Measurements from ENCODE around the gene SOX10. TPM values are rescaled to one million over a fixed set of nuclear protein-coding genes. Genes with fewer than 3 reads are reported as not detected.

Gene SOX10
- total RNA-seq, 1 donor from 2014 or later: 1.2 TPM

DNA sequence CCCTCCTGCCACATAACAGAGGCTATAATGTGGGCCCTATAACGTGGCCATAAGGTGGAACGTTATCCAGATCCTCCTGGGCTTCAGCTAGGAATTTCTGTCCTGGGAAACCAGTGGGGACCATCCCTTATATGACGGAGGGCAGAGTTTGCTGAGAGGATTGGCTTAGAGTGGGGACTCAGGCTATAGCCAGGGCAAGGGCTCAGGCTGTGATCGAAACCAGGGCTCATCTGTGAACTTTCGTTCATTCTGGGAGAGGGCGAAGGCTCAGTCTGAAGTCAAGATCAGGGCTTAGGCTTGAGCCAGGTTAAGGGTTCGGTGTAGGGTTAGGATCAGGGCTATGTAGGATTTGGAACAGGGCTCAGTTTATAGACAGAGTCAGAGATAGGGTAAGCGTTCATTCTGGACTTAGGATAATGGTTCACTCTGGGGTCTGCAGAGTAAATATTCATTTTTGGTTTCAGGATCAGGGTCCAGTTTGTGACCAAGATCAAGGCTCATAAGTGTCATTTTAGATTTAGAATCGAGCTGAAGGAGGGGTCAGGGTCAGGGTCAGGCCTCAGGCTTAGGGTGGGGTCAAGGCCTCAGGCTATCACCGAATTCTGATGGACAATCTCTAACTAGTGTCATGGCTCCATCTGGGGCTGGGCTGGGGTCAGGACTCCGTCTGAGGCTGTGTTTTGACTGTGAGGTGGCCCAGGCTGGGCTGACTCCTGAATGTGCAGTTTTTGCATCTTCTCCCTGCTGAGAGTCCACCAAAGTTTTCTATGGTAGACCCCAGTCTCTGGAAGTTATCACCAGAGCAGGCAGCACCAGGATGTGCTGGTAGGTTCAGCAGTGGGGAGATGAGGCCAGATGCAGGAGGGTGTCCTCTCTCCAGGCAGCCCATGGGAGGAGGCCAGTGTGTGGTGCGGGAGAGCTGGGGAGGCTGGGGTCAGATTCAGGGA is 33.9 kb upstream of the SOX10 start:
- H3K27ac ChIP-seq (replicated peaks): peak overlapping the region; percentile 71
- intact Hi-C loops (cut with micrococcal nuclease): no loop called here
- H3K27me3 ChIP-seq (ENCODE audit: low read depth): no peaks in the 10 kb centered on the region
- no peak for DNase-seq
- no peaks in the 10 kb centered on the region for H3K9me3 ChIP-seq (replicated peaks)
- TF ChIP-seq, protein P1, sequence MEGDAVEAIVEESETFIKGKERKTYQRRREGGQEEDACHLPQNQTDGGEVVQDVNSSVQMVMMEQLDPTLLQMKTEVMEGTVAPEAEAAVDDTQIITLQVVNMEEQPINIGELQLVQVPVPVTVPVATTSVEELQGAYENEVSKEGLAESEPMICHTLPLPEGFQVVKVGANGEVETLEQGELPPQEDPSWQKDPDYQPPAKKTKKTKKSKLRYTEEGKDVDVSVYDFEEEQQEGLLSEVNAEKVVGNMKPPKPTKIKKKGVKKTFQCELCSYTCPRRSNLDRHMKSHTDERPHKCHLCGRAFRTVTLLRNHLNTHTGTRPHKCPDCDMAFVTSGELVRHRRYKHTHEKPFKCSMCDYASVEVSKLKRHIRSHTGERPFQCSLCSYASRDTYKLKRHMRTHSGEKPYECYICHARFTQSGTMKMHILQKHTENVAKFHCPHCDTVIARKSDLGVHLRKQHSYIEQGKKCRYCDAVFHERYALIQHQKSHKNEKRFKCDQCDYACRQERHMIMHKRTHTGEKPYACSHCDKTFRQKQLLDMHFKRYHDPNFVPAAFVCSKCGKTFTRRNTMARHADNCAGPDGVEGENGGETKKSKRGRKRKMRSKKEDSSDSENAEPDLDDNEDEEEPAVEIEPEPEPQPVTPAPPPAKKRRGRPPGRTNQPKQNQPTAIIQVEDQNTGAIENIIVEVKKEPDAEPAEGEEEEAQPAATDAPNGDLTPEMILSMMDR (IDR thresholded peaks at IDR 0.05; ENCODE audit: borderline replicate concordance): no peak
- H3K36me3 ChIP-seq: no peaks in the 10 kb centered on the region
- H3K4me1 ChIP-seq: peaks cover 25% of the 10 kb centered on the region
- H3K4me3 ChIP-seq: no peak overlapping the region

DNA sequence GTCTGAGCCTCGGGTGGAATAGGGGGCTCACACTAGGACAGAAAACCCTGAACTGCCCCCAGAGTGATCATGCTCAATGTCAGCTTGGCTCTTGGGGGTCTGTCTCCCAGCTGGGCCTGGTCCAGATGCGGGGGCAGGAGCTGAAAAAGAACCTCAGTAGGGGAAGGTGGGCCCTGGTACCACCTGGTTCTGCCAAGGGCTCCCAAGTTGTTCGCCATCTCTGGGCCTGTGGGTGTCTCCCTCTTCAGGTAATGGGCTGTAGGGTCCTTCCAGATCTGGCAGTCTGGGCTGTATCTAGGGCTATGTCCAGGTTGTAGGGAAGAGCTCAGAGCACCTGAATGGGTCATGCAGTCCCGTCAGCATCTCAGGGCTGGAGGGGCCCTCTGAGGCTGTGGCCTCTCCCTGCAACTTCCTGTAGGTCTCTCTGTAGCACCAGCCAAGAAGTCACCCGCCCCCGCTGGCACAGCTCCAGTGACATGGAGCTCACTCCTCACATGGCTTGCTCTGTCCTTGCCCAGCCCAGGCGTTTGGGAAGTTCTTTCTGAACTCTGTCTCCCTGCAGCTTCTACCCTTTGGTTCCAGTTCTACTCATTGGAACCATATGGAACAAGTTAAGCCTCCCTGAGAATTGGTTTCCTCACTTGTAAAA is 33.0 kb upstream of the SOX10 start:
- peak overlapping the region; percentile 37 for H3K4me3 ChIP-seq

DNA sequence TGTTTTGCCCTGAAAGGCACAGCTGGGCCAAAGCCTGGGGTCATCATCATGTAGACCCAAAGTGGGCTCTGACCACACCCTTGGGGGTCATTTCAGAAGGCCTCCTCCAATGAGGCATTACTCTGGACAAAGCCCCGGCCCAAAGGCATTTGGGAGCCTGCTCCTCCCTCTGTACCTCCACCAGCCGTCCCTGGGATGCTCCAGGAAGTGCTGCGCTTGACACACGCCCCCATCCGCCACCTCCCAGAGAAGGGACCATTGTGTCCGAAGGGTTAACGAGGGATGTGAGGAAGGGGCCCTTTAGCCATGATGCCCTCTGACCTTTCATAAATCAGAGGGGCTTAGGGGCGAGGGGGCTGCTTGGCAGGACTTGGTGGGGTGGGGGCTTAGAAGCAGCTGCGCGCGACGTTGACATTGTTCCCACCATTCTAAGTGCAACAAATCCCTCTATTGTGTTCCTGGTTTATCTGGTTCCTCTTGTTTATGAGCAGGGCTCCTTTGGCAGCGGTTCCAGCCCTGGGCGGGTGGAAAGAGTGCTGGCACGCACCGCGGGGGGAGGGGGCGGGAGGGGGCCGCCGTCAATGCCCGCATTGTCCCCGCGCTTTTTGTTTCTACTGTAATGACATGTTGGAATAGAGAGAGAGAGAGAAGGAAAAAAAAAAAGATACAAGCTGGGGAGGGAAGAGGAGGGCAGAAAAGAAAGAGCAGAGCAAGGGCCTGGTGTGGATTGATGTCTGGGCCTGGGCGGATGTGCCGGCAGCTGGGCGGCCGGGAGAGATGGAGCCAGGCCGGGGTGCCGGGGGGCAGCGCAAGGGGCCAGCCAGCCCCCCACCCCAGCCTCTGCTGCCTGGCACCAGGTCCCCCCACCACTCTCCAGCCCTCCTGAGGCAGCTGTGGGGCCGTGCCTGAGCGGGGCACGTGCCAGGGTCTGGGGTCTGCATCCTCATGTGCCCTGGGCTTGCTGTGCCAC is 32.1 kb upstream of the SOX10 start:
- peak; percentile 45 for DNase-seq
- Histone ChIP-seq H3K9me3 (replicated peaks) (no peaks in the 10 kb centered on the region), H3K4me1 (peaks cover 25% of the 10 kb centered on the region), H3K27me3 (ENCODE audit: low read depth) (no peaks in the 10 kb centered on the region), H3K36me3 (no peaks in the 10 kb centered on the region), H3K27ac (replicated peaks) (peak overlapping the region; percentile 71), H3K4me3 (peak overlapping the region; percentile 37)
- intact Hi-C loops (cut with micrococcal nuclease): no loop called here
- TF ChIP-seq, protein P1 (IDR thresholded peaks at IDR 0.05; ENCODE audit: borderline replicate concordance): no peak

More for the DNA sequence above, 33.0 kb upstream of the SOX10 start:
- Histone ChIP-seq H3K27me3 (ENCODE audit: low read depth) (no peaks in the 10 kb centered on the region), H3K9me3 (replicated peaks) (no peaks in the 10 kb centered on the region), H3K27ac (replicated peaks) (peak overlapping the region; percentile 71), H3K4me1 (peaks cover 25% of the 10 kb centered on the region), H3K36me3 (no peaks in the 10 kb centered on the region)
- DNase-seq: peak; percentile 87
- intact Hi-C loops (cut with micrococcal nuclease): no loop called here
- TF ChIP-seq, protein P1 (IDR thresholded peaks at IDR 0.05; ENCODE audit: borderline replicate concordance): no peak

DNA sequence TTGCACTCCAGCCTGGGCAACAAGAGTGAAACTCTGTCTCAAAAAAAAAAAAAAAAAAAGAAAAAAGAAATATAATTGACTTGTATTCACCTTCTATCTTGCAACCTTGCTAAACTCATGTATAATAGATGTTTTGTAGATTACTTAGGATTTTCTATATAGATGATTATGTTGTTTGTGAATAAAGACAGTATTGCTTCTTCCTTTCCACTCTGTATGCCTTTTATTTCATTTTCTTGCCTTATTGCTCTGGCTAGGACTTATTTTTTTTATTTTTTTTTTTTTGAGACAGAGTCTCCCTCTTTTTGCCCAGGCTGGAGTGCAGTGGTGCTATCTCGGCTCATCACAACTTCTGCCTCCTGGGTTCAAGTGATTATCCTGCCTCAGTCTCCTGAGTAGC is 29.7 kb upstream of the SOX10 start:
- Histone ChIP-seq H3K27me3 (ENCODE audit: low read depth) (no peaks in the 10 kb centered on the region), H3K4me3 (no peak overlapping the region), H3K36me3 (no peaks in the 10 kb centered on the region), H3K4me1 (peaks cover 25% of the 10 kb centered on the region), H3K9me3 (replicated peaks) (no peaks in the 10 kb centered on the region), H3K27ac (replicated peaks) (no peak overlapping the region)
- TF ChIP-seq, protein P1 (IDR thresholded peaks at IDR 0.05; ENCODE audit: borderline replicate concordance): no peak
- no peak for DNase-seq
- intact Hi-C loops (cut with micrococcal nuclease): no loop called here

DNA sequence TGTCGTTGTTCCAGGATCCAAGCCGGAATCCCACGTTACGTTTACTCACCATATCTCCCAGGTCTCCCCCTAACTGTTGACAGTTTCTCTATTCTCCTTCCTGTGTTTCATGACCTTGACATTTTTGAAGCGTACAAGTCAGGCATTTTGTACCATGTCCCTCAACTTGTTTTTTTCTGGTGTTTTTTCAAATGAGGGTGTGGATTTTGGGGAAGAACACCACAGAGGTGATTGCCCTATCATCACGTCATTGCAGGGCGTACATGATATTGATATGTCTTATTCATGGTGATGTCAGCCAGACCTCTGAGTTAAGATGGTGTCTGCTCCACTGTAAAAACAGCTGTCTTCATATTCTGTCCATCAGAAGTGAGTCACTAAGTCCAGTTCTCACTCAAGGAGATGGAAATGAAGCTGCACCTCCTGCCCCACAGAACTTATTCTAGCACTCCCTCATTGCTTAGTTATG is 28.3 kb upstream of the SOX10 start:
- H3K9me3 ChIP-seq (replicated peaks): no peaks in the 10 kb centered on the region
- no peak for DNase-seq
- intact Hi-C loops (cut with micrococcal nuclease): no loop called here
- H3K36me3 ChIP-seq: no peaks in the 10 kb centered on the region
- no peak overlapping the region for H3K4me3 ChIP-seq
- H3K27ac ChIP-seq (replicated peaks): no peak overlapping the region
- peaks cover 19% of the 10 kb centered on the region for H3K4me1 ChIP-seq
- H3K27me3 ChIP-seq (ENCODE audit: low read depth): no peaks in the 10 kb centered on the region
- TF ChIP-seq, protein P1 (IDR thresholded peaks at IDR 0.05; ENCODE audit: borderline replicate concordance): no peak
